GM12891 (cell line): Measurements from ENCODE around the gene PLOD1.
"Not testable (repeated sequence)": the region's sequence is repeated elsewhere in the genome, so short reads cannot be mapped to it uniquely, and the experiment has no call there.

ENCODE experiments used
- DNase-seq: peaks from one replicate; pipeline ENCODE4 v3.0.0; 2011; ENCODE audit warnings: low spot score; ENCODE audit not compliant: insufficient read length
- FAIRE-seq: peaks from 2 replicates; lab custom pipeline; 2011; peaks lifted over from hg19 to GRCh38; lab: Jason Lieb, UNC
- PAX5 ChIP-seq: IDR thresholded peaks from 2 replicates; pipeline ENCODE4 v1.6.1; 2011; ENCODE audit warnings: low read length, moderate library complexity, mild to moderate bottlenecking; ENCODE audit not compliant: insufficient read depth, severe bottlenecking
- POLR2A ChIP-seq: IDR thresholded peaks from 2 replicates; pipeline ENCODE4 v1.6.1; 2011; ENCODE audit warnings: low read depth, low read length, control low read depth
- POLR2AphosphoS5 ChIP-seq: IDR thresholded peaks from 2 replicates; pipeline ENCODE4 v1.6.1; 2011; ENCODE audit warnings: low read depth, low read length, control low read depth
- POU2F2 ChIP-seq: IDR thresholded peaks from 2 replicates; pipeline ENCODE4 v1.6.1; 2011; ENCODE audit warnings: low read depth, mild to moderate bottlenecking, control low read depth, low read length, moderate library complexity
- SPI1 ChIP-seq: IDR thresholded peaks from 2 replicates; pipeline ENCODE4 v1.6.1; 2011; ENCODE audit warnings: low read depth, low read length, control low read depth
- TAF1 ChIP-seq: IDR thresholded peaks from 2 replicates; pipeline ENCODE4 v1.6.1; 2011; ENCODE audit warnings: low read depth, low read length, control low read depth

The PLOD1 gene

DNA sequence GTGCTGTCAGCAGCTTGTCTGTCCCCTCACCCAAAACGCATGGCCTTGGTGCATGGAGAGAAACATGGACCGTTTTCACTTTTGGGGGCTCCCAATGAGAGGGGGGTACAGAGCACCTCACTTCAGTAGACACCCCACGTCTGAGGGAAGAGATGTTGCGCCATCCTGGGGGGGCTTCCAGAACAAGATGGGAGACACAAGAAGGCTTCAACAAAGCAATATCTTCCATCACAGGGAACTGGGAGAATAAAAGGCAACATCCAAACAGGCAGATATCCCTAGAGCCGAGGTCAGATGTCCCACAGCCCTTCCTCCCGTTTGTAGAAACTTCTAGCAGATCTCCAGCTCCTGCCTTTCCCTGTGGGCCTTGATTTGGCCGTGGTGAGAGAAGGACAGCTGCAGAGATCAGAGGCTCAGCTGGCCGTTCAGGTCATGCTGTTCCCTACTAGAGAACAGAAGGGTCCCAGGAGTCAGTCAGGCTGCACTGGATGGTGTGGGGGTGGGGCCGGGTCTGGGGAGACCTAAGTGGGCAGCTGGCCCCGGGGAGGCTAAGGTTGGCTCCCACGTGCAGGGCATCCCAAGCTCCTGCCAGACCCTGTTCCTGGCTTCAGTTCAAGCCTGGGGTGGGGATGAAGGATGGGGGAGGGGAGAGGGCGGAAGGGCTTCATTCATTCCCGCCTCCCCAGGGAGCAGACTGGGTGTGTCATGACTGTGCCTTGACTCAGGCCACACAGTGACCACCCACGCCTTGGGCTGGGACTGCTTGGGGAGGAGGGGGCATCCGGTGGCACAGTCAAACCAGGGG is 4.4 kb downstream of the PLOD1 start:
- TF ChIP-seq TAF1 (no peak), PAX5 (no peak), POU2F2 (no peak), POLR2AphosphoS5 (no peak), POLR2A (no peak), SPI1 (no peak)
- FAIRE-seq, result no peak
- DNase-seq, result no peak

DNA sequence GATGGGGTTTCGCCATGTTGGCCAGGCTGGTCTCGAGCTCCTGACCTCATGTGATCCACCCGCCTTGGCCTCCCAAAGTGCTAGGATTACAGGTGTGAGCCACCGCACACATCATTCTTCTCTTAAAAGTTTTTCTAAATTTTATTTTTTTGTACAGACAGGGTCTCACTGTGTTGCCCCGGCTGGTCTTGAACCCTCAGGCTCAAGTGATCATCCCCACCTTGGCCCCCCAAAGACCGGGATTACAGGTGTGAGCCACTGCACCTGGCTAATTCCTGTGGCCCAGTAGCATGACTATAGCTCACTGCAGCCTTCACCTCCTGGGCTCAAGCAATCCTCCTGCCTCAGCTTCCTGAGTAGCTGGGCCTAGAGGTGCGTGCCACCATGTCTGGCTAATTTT is 5.3 kb downstream of the PLOD1 start:
- not testable (repeated sequence) for DNase-seq, FAIRE-seq

- FAIRE-seq, result no peak
- no peak for DNase-seq
- no peak for TF ChIP-seq POLR2AphosphoS5
- no peak for TF ChIP-seq POU2F2
- TF ChIP-seq SPI1, result no peak
- TF ChIP-seq TAF1, result no peak
- no peak for TF ChIP-seq POLR2A
- TF ChIP-seq PAX5, result no peak
Observed at GRCh38 chr1:11940260-11940921, 5.9 kb downstream of the PLOD1 start.

GRCh38 chr1:11942280-11942679 is 7.8 kb downstream of the PLOD1 start:
- FAIRE-seq, result no peak
- no peak for DNase-seq
- TF ChIP-seq PAX5 (no peak), SPI1 (no peak), POLR2A (no peak), TAF1 (no peak), POLR2AphosphoS5 (no peak), POU2F2 (no peak)

- DNase-seq, result no peak
- FAIRE-seq, result no peak
- TF ChIP-seq SPI1 (no peak), PAX5 (no peak), POU2F2 (no peak), TAF1 (no peak), POLR2A (no peak), POLR2AphosphoS5 (no peak)
Observed at GRCh38 chr1:11943619-11944018, 9.1 kb downstream of the PLOD1 start.

DNA sequence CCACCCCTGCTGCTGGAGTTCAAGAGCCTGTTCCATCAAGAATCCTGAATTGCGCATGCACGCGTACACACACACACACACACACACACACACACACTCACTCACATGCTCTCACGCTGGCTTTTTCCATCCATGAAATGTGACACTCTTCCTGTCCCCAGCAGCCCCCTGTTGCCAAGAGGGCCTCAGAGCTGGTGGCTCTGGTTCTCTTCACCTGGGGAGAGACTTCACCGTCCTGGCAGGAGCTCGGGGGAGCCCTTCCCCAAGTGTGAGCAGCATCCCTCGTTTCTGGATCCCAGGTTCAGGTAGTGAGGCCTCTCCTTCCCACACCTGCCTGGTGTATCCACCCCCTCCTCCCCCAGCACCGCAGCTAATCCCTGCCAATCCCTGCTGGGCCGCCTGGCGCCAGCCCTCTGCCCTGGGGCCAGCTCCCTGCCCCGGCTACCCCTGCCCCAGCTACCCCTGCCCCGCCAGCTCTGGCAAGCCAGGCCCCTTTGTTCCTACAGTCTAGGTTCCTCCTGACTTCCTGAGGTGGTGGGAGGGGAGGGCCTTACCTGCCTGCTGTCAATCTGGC is 9.9 kb downstream of the PLOD1 start:
- FAIRE-seq, result no peak
- DNase-seq, result no peak
- TF ChIP-seq SPI1, result no peak
- TF ChIP-seq POU2F2, result no peak
- no peak for TF ChIP-seq PAX5
- no peak for TF ChIP-seq POLR2A
- no peak for TF ChIP-seq POLR2AphosphoS5
- no peak for TF ChIP-seq TAF1

DNA sequence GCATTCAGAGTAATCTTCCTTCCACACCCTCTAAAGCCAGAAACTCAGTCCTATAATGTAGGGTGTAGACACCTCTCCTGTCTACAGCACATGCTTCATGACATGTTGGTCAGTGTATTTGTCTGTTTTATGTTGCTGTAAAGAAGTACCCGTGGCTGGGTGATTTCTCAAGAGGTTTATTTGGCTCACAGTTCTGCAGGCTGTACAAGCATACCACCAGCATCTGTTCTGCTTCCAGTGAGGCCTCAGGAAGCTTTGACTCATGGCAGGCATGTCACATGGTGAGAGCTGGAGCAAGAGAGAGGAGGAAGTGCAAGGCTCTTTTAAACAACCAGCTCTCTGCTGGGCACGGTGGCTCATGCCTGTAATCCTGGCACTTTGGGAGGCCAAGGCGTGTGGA is 12.1 kb downstream of the PLOD1 start:
- no peak for FAIRE-seq
- no peak for DNase-seq

DNA sequence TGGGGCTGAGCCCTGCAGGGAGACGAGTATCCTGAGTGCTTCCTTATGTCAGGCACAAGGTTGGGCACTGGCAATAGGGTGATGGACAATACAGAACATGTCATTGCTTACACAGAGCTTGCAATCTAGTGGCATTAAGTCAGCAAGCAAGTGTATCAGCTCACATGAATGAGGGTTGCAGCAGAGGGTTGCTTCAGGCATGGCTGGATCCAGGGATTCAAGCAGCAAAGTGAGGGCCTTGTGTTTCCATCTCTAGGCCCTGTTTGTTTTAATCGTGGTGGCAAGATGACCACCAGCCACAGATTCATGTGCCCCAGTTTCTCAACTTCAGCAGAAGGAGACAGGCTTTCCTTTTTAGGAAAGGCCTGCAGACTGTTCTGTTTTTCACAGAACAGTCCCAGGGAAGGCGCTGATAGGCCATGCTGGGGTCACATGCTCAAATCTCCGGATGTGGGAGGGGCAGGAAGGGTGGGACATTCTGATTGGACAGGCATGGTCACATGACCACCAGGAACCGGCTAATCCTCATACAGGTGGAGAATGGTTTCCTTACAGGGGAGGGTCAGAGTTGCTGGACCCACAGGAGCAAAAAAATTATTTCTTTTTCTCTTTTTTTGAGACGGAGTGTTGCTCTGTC is 14.4 kb downstream of the PLOD1 start:
- TF ChIP-seq POU2F2 (no peak), PAX5 (no peak), POLR2AphosphoS5 (no peak), TAF1 (no peak), SPI1 (no peak), POLR2A (no peak)
- FAIRE-seq, result peak; percentile 41
- no peak for DNase-seq

More for the DNA sequence above, 12.1 kb downstream of the PLOD1 start:
- TF ChIP-seq POLR2A (no peak), TAF1 (no peak), SPI1 (no peak), PAX5 (no peak), POLR2AphosphoS5 (no peak), POU2F2 (no peak)

- DNase-seq, result no peak
- no peak for FAIRE-seq
Observed at GRCh38 chr1:11951901-11952300, 17.4 kb downstream of the PLOD1 start.

More at GRCh38 chr1:11951901-11952300, 17.4 kb downstream of the PLOD1 start:
- TF ChIP-seq POU2F2, result no peak
- TF ChIP-seq TAF1, result no peak
- no peak for TF ChIP-seq SPI1
- no peak for TF ChIP-seq POLR2A
- TF ChIP-seq PAX5, result no peak
- TF ChIP-seq POLR2AphosphoS5, result no peak
